Stimulated activated CD8-positive, alpha-beta memory T cell treated with anti-CD3 and anti-CD28 coated beads, Interleukin-12 subunit alpha, Interleukin-12 subunit beta, amount 100 ng/mL, for 4 hours (primary cell): ENCODE results near the gene SIPA1L3.

Source experiments
- DNase-seq: peaks from one replicate; pipeline ENCODE4 v3.0.0-alpha.2; 2020; ENCODE audit warnings: low read depth

SIPA1L3 gene

GRCh38 chr19:38111898-38112297 is 204.9 kb downstream of the SIPA1L3 start:
- DNase-seq: no peak

- no peak for DNase-seq
These were observed 207.6 kb downstream of the SIPA1L3 start for GRCh38 chr19:38114651-38115050.

- DNase-seq: no peak
These were observed 208.3 kb downstream of the SIPA1L3 start for GRCh38 chr19:38115271-38115802.

- DNase-seq: no peak
These were observed 211.2 kb downstream of the SIPA1L3 start for GRCh38 chr19:38118176-38118575.

- no peak for DNase-seq
These were observed 213.5 kb downstream of the SIPA1L3 start for GRCh38 chr19:38120471-38121025.

GRCh38 chr19:38122402-38123093 is 215.5 kb downstream of the SIPA1L3 start:
- DNase-seq: no peak

GRCh38 chr19:38125238-38125637 is 218.2 kb downstream of the SIPA1L3 start:
- DNase-seq: no peak

GRCh38 chr19:38130399-38130798 is 223.4 kb downstream of the SIPA1L3 start:
- DNase-seq: no peak

- no peak for DNase-seq
These were observed 225.8 kb downstream of the SIPA1L3 start for GRCh38 chr19:38132781-38133180.

- no peak for DNase-seq
These were observed 226.3 kb downstream of the SIPA1L3 start for GRCh38 chr19:38133319-38133718.

GRCh38 chr19:38134540-38135149 is 227.6 kb downstream of the SIPA1L3 start:
- DNase-seq: no peak

- no peak for DNase-seq
These were observed 228.4 kb downstream of the SIPA1L3 start for GRCh38 chr19:38135150-38135998.

- no peak for DNase-seq
These were observed 232.1 kb downstream of the SIPA1L3 start for GRCh38 chr19:38139122-38139521.

GRCh38 chr19:38141108-38141507 is 234.1 kb downstream of the SIPA1L3 start:
- DNase-seq: no peak

- DNase-seq: peak; percentile 10
These were observed 235.4 kb downstream of the SIPA1L3 start for GRCh38 chr19:38142176-38143035.

GRCh38 chr19:38143847-38144246 is 236.8 kb downstream of the SIPA1L3 start:
- DNase-seq: no peak

- no peak for DNase-seq
These were observed 237.7 kb downstream of the SIPA1L3 start for GRCh38 chr19:38144667-38145066.

- no peak for DNase-seq
These were observed 238.6 kb downstream of the SIPA1L3 start for GRCh38 chr19:38145623-38146022.

- DNase-seq: no peak
These were observed 241.3 kb downstream of the SIPA1L3 start for GRCh38 chr19:38148337-38148736.

- no peak for DNase-seq
These were observed 242.7 kb downstream of the SIPA1L3 start for GRCh38 chr19:38149661-38150061.

- no peak for DNase-seq
These were observed 244.2 kb downstream of the SIPA1L3 start for GRCh38 chr19:38151242-38151641.
